Measurements from ENCODE around the gene SKAP1. TPM values are rescaled to one million over a fixed set of nuclear protein-coding genes. Genes with fewer than 3 reads are reported as not detected.

SKAP1 gene
- total RNA-seq, 1 experiment from 2014 or later: 0.18 TPM

- DNase-seq (ENCODE audit: low read depth): no peak
Observed at GRCh38 chr17:48330421-48330820, 99.6 kb downstream of the SKAP1 start.

- peak; percentile 43 for DNase-seq (ENCODE audit: low read depth)
Observed at GRCh38 chr17:48328457-48328856, 101.6 kb downstream of the SKAP1 start.

- no peak for DNase-seq (ENCODE audit: low read depth)
Observed at GRCh38 chr17:48326310-48326709, 103.7 kb downstream of the SKAP1 start.

- DNase-seq (ENCODE audit: low read depth): no peak
Observed at GRCh38 chr17:48322060-48322459, 108.0 kb downstream of the SKAP1 start.

DNA sequence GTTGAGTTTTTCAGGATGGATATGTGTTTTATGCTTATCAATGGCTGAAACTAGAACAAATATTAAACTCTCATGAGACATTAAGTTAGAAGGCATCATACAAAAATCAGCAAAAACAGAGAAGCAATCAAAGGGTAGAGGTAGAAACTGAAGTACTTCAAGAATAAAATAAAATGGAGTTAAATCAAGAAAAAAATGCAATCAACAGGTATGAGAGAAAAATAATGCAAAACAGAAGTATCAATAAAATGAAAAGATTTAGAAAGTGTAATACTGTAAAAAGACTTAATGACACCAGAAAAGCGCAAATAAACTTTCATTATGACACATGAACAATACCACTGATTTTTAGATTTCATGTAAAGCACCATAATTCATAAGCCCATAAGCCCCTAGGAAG, 112.3 kb downstream of the SKAP1 start:
- DNase-seq (ENCODE audit: low read depth): no peak

- DNase-seq (ENCODE audit: low read depth): no peak
Observed at GRCh38 chr17:48314716-48315115, 115.3 kb downstream of the SKAP1 start.

- no peak for DNase-seq (ENCODE audit: low read depth)
Observed at GRCh38 chr17:48313096-48313755, 116.8 kb downstream of the SKAP1 start.

GRCh38 chr17:48311324-48311723, 118.7 kb downstream of the SKAP1 start:
- no peak for DNase-seq (ENCODE audit: low read depth)

DNA sequence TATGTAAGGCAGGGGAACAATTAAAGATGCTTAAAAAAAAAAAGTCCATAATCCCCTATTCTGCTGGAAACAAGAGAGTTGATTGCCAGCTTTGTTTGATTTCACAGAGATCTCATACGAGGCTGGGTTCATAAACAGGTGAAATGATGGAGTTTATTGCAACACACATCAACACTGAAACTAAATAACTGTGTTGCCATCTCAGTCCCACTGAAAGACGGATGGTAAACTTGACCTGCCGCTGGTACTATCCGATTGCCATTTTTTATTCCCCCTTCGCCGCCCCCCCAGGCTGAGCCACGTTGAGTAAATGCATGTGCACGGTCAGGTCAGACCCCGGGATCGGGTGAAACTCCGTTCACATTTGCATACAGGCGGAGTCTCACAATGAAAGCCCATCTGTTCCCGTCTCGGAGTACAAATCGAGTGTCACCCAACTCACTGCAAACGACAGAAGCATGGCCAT, 119.2 kb downstream of the SKAP1 start:
- no peak for DNase-seq (ENCODE audit: low read depth)

DNA sequence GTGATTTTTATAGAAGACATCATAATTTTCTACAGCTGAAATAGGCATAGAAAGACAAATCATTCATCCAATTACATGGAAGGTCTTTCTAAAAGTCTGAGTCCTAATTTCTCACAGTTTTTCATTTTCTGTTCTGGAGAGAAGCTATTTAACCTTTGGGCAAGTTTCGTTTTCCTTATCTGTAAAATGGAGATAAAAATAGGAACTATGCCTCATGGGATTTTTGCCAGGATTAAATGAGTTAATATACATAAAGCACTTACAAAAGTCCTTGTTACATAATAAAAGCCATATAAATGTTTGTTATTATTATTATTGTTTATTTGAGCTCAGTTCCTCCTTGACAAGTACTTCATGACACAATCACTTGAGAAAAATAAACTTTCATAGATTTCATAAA, 121.4 kb downstream of the SKAP1 start:
- no peak for DNase-seq (ENCODE audit: low read depth)

DNA sequence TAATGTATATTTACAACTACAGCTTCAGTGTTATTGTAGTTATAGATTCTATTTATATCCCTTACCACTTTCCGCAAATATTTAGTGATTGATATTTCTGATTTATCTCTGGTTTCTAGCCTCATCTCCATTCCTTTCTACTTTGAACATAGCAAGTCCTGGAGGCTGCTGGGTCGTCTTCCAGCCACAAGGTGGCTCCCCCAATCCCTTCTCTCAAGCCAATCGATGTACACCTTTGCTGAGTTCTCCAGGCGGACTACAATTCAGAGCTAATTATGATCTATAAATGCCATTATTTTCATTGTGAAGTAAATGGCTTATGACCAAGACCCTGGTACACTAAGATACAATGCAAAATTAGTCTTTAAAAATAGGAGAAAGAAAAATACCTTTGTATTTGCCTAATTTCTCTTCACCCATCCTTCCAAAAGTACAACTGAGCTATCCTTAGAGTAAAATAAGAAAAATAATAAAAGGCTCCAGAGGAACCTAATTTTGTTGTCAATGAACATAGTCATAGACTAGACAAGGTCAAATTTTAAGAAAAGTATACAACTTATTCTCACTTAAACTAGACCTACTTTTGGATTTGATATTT, 122.1 kb downstream of the SKAP1 start:
- peak; percentile 57 for DNase-seq (ENCODE audit: low read depth)

DNA sequence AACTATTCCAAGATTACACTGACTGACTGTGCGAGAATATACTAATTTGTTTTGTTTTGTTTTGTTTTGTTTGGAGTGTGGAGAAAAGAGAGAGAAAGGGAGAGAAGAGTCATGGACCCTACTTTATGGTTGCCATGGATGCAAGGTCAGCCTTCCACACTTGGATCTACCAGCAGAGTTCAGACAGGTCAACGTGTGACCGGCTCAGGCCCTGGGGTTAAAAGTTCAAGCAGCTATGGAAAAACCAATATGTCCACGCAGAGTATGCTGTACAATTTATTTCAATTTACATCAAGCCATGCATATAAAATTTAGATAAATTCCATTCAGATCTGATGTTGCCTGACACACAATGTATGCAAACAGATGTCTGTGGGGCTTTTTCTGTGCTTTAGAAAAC, 122.8 kb downstream of the SKAP1 start:
- no peak for DNase-seq (ENCODE audit: low read depth)

DNA sequence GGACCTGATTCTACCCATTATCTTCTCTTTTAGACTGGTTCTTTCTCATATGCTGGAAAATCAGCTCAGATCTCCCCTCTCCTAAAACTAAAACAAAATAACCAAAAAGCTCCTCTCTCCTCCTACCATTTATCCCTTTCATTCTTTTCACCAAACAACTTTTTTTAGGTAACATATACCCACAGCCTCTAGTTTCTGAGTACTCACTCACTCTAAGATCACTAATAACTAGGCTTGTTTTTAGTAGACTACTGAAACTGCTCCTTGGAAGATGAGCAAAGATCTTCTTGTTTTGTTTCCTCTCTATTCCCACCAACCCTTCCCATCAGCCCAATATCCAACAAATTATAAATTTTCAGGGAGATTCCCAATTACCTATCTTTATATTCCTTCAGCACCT, 129.0 kb downstream of the SKAP1 start:
- no peak for DNase-seq (ENCODE audit: low read depth)

DNA sequence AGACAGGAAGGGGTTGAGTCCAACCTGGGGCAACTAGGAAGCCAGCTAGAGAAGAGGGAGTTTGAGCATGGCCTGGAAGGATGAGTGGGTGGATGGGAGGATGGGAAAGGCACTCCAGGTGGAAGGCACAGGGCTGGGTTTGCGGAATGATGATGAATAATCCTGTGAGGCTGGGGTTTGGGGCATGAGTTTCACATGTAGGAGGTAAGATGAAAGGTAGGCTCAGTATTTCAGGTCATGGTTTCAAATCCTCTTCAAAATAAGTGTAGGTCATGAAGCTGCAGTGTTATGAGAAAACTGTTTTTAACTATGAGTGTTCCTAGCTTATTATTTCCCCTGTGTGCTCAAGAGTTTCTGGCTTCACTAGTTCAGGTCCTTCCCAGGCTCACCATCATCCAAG, 130.3 kb downstream of the SKAP1 start:
- no peak for DNase-seq (ENCODE audit: low read depth)

DNA sequence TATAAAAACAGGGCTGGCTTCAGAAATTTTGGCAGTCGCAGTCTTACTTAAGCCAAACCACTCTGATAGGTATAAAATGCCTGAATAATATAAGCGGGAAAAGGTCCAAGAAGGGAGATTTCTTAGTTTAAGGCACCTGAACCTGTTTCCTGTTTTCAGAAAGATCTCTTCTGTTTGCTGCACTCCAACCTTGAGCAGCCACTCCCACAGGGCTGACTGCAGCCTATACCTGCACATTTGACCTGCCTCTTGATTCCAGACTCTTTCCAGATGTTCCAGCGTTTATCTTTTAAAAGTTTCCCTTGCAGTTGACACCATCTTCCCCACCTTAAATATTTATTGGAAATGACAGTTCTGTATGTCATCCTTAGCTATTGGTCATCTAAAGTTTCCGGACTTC, 132.2 kb downstream of the SKAP1 start:
- DNase-seq (ENCODE audit: low read depth): no peak

GRCh38 chr17:48296453-48296852, 133.6 kb downstream of the SKAP1 start:
- DNase-seq (ENCODE audit: low read depth): no peak

- DNase-seq (ENCODE audit: low read depth): peak; percentile 57
Observed at GRCh38 chr17:48295362-48296288, 134.4 kb downstream of the SKAP1 start.

DNA sequence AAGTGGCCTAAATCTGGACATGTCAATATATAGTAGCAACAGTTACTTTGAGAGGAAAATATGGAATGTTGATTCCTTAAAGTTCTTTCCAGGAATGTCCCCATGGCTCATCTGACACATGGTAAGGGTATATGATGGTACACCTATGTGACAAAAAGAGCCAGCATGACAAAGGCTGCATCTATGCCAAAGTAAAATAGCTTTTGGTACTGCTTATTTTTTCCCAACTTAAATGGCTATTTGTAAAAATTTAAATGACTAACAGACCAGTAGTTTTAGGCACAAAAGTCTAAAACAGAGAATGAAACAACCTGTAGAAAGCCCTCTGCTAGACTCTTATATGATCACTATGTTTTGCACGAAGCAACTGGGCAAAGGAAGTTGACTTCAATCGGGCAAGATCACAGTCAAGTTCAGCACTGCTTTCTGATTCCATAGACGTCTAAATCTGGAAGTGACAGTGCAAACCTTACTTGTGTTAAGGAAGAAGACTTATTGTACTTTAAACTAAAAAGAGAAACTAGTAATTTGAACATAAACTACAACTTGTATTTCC, 135.1 kb downstream of the SKAP1 start:
- no peak for DNase-seq (ENCODE audit: low read depth)

DNA sequence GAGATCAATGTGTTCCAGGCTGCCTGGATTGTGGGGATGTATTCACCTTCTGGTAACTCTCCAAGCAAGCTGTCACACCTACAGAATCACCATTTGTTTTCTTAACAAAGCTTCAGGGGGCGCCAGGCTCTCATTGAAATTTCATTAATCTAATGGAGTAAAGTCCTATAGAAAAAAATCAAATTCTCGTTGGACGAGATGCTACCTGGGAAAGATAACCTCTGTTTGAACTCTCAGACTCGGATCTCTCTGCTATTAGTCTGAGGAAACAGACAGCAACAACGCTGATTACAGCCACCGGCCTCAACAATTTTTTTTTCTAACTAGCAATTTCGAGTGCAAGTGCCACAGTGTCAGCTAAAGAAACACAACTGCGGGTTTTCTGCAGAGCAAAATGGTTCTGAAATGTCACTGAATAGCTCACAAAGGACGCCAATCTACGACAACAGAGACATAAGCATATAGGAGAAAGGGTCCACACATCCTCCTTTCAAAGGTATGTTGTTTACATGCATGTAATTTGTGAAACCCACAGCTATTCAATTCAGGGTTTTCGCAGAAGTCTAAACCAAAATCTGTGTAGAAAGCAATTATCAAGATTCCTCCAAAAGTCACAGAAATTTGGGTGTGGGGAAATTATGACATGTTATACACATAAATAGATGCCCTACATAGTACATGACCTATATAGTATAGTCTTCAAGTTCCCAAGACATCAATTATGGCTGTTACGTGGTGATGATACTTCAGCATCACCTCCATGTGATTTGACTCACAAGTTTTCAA, 135.8 kb downstream of the SKAP1 start:
- no peak for DNase-seq (ENCODE audit: low read depth)

GRCh38 chr17:48293319-48294019, 136.5 kb downstream of the SKAP1 start:
- DNase-seq (ENCODE audit: low read depth): no peak
